Measurements from ENCODE around the gene ALPP. TPM values are rescaled to one million over a fixed set of nuclear protein-coding genes. Genes with fewer than 3 reads are reported as not detected.

ALPP gene
- total RNA-seq, 1 donor from 2014 or later: not detected

- Histone ChIP-seq H3F3A (ENCODE audit: low read depth) (no peaks in the 10 kb centered on the region), H3K4me1 (no peaks in the 10 kb centered on the region), H3K79me2 (ENCODE audit: low read depth) (no peaks in the 10 kb centered on the region), H3K27me3 (no peaks in the 10 kb centered on the region), H3K4me3 (no peak overlapping the region), H3K9me3 (ENCODE audit: low read depth) (no peaks in the 10 kb centered on the region), H4K20me1 (ENCODE audit: low read depth) (no peaks in the 10 kb centered on the region), H3K27ac (no peak overlapping the region), H3K9ac (no peak overlapping the region), H2AFZ (replicated peaks) (no peak overlapping the region), H3K4me2 (no peak overlapping the region), H3K36me3 (no peaks in the 10 kb centered on the region)
- Mint-ChIP-seq H3K27ac (no peak overlapping the region), H3K4me1 (peaks cover 4% of the 10 kb centered on the region), H3K4me3 (no peak overlapping the region), H3K9me3 (no peaks in the 10 kb centered on the region), H3K27me3 (ENCODE audit: insufficient read depth, low read depth) (peaks cover 7% of the 10 kb centered on the region), H3K36me3 (no peaks in the 10 kb centered on the region)
- DNase-seq (ENCODE audit: low spot score): no peak
- no peak for TF ChIP-seq EZH2 (IDR thresholded peaks at IDR 0.05)
- TF ChIP-seq, protein P1, sequence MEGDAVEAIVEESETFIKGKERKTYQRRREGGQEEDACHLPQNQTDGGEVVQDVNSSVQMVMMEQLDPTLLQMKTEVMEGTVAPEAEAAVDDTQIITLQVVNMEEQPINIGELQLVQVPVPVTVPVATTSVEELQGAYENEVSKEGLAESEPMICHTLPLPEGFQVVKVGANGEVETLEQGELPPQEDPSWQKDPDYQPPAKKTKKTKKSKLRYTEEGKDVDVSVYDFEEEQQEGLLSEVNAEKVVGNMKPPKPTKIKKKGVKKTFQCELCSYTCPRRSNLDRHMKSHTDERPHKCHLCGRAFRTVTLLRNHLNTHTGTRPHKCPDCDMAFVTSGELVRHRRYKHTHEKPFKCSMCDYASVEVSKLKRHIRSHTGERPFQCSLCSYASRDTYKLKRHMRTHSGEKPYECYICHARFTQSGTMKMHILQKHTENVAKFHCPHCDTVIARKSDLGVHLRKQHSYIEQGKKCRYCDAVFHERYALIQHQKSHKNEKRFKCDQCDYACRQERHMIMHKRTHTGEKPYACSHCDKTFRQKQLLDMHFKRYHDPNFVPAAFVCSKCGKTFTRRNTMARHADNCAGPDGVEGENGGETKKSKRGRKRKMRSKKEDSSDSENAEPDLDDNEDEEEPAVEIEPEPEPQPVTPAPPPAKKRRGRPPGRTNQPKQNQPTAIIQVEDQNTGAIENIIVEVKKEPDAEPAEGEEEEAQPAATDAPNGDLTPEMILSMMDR (IDR thresholded peaks at IDR 0.05): no peak
- no peak for TF ChIP-seq EZH2phosphoT487 (IDR thresholded peaks at IDR 0.05)
Observed at GRCh38 chr2:232400256-232401015, 21.9 kb downstream of the ALPP start.

GRCh38 chr2:232402518-232402917 lies 24.0 kb downstream of the ALPP start:
- Histone ChIP-seq H3F3A (ENCODE audit: low read depth) (no peaks in the 10 kb centered on the region), H2AFZ (replicated peaks) (no peak overlapping the region), H4K20me1 (ENCODE audit: low read depth) (no peaks in the 10 kb centered on the region), H3K27me3 (no peaks in the 10 kb centered on the region), H3K4me1 (no peaks in the 10 kb centered on the region), H3K4me3 (no peak overlapping the region), H3K9me3 (ENCODE audit: low read depth) (no peaks in the 10 kb centered on the region), H3K4me2 (no peak overlapping the region), H3K27ac (no peak overlapping the region), H3K36me3 (no peaks in the 10 kb centered on the region), H3K79me2 (ENCODE audit: low read depth) (no peaks in the 10 kb centered on the region), H3K9ac (no peak overlapping the region)
- DNase-seq (ENCODE audit: low spot score): no peak
- no peak for TF ChIP-seq EZH2 (IDR thresholded peaks at IDR 0.05)
- TF ChIP-seq EZH2phosphoT487 (IDR thresholded peaks at IDR 0.05): no peak
- TF ChIP-seq, protein P1 (IDR thresholded peaks at IDR 0.05): no peak
- no peaks in the 10 kb centered on the region for H3K9me3 Mint-ChIP-seq
- H3K27ac Mint-ChIP-seq: no peak overlapping the region
- H3K4me1 Mint-ChIP-seq: peaks cover 4% of the 10 kb centered on the region
- no peaks in the 10 kb centered on the region for H3K36me3 Mint-ChIP-seq
- no peak overlapping the region for H3K4me3 Mint-ChIP-seq
- H3K27me3 Mint-ChIP-seq (ENCODE audit: insufficient read depth, low read depth): peaks cover 7% of the 10 kb centered on the region

DNA sequence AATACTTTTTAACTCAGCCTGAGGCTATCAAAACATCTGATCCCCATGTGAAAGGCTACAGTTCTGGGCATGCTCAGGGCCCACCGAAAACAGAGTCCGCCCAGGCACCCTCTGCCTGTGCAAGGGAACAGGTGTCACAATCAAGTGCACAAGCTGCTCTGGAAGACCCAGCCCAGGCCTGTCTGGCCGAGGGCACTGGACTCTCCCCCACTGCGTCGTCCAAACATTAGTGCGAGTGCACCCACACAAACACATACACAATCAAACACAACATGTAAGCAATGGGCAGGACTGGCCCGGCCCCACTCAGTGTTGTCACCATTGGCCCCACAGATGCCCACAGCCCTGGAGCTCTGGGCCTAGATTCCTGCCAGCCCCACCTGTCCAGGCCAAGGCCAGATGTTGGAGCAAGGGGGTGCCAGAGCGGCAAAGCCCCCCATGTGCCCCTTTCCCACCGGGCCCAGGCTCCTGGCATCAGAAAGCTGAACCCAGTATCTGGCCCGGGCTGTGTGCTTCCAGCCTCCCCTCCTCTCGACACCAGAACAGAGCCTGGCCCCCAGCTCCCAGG lies 27.5 kb downstream of the ALPP start:
- Mint-ChIP-seq H3K27ac (no peak overlapping the region), H3K36me3 (no peaks in the 10 kb centered on the region), H3K27me3 (ENCODE audit: insufficient read depth, low read depth) (peaks cover 10% of the 10 kb centered on the region), H3K4me1 (peaks cover 4% of the 10 kb centered on the region), H3K9me3 (no peaks in the 10 kb centered on the region), H3K4me3 (no peak overlapping the region)
- no peak overlapping the region for H3K4me3 ChIP-seq
- no peak overlapping the region for H3K9ac ChIP-seq
- H3K79me2 ChIP-seq (ENCODE audit: low read depth): no peaks in the 10 kb centered on the region
- TF ChIP-seq EZH2phosphoT487 (IDR thresholded peaks at IDR 0.05) (no peak), EZH2 (IDR thresholded peaks at IDR 0.05) (no peak)
- TF ChIP-seq, protein P1 (IDR thresholded peaks at IDR 0.05): no peak
- no peaks in the 10 kb centered on the region for H3K27me3 ChIP-seq
- no peaks in the 10 kb centered on the region for H3F3A ChIP-seq (ENCODE audit: low read depth)
- no peak for DNase-seq (ENCODE audit: low spot score)
- H3K4me1 ChIP-seq: no peaks in the 10 kb centered on the region
- no peaks in the 10 kb centered on the region for H3K36me3 ChIP-seq
- H3K4me2 ChIP-seq: no peak overlapping the region
- no peaks in the 10 kb centered on the region for H3K9me3 ChIP-seq (ENCODE audit: low read depth)
- no peak overlapping the region for H2AFZ ChIP-seq (replicated peaks)
- no peaks in the 10 kb centered on the region for H4K20me1 ChIP-seq (ENCODE audit: low read depth)
- H3K27ac ChIP-seq: no peak overlapping the region

All from neural progenitor cell (in vitro differentiated cells).